Erythroblast (primary cell): ENCODE measurements around the gene FSIP1.

Source experiments
- GATA1 ChIP-seq: IDR thresholded peaks from 2 replicates; pipeline ENCODE4 v1.6.1; 2011; ENCODE audit warnings: low read depth, mild to moderate bottlenecking, control low read depth, low read length, moderate library complexity
- POLR2A ChIP-seq: IDR thresholded peaks from 2 replicates; pipeline ENCODE4 v1.6.1; 2011; ENCODE audit warnings: mild to moderate bottlenecking, low read length

DNA sequence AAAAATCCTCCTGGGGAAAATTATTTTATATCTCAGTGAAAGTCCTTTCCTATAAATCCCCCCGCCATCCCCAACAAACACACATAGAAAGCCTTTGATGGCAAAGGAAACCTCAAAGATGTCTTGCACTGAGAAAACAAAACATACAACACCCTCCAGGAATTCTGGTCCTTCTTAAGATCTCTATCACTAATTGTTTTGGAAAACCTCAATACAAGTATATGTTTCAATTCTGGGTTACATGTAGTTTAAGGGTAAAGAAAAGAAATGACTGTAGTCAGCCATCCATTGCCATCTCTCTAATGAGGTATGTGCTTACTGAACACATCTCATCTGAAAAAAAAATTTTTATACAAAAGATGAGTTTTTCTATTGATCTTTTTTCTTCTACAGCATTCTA is 97.3 kb downstream of the FSIP1 start:
- TF ChIP-seq POLR2A (no peak), GATA1 (no peak)
